Glutamatergic neuron (in vitro differentiated cells): ENCODE measurements around the gene ORMDL1. TPM values are rescaled to one million over a fixed set of nuclear protein-coding genes. Genes with fewer than 3 reads are reported as not detected.
A peak's percentile ranks its signal among the peaks of the same experiment; 100 is the strongest.

Experiments used
- DNase-seq: peaks from one replicate; pipeline ENCODE4 v3.0.0; 2022
- H3K27ac Mint-ChIP-seq: one replicate; pipeline ENCODE4 v1.8.0; 2020; ENCODE audit warnings: mild to moderate bottlenecking, mixed read lengths, inconsistent platforms; ENCODE audit not compliant: unreplicated experiment
- H3K27me3 Mint-ChIP-seq: one replicate; pipeline ENCODE4 v1.8.0; 2020; ENCODE audit warnings: mild to moderate bottlenecking, moderate library complexity, mixed read lengths, inconsistent platforms; ENCODE audit not compliant: unreplicated experiment
- H3K36me3 Mint-ChIP-seq: one replicate; pipeline ENCODE4 v1.8.0; 2020; ENCODE audit warnings: mild to moderate bottlenecking, mixed read lengths, inconsistent platforms; ENCODE audit not compliant: unreplicated experiment
- H3K4me1 Mint-ChIP-seq: one replicate; pipeline ENCODE4 v1.8.0; 2020; ENCODE audit warnings: mild to moderate bottlenecking, low read depth, mixed read lengths, inconsistent platforms; ENCODE audit not compliant: unreplicated experiment
- H3K4me3 Mint-ChIP-seq: one replicate; pipeline ENCODE4 v1.8.0; 2020; ENCODE audit warnings: mild to moderate bottlenecking, mixed read lengths, inconsistent platforms; ENCODE audit not compliant: unreplicated experiment
- H3K9me3 Mint-ChIP-seq: one replicate; pipeline ENCODE4 v1.8.0; 2020; ENCODE audit warnings: mild to moderate bottlenecking, moderate library complexity, mixed read lengths, inconsistent platforms; ENCODE audit not compliant: unreplicated experiment
- CTCF ChIP-seq: fragments of 200-600 bp; sonication (generic); IDR thresholded peaks from one replicate; pipeline ENCODE4 v1.5.0; 2021; ENCODE audit not compliant: partially characterized antibody, unreplicated experiment
- total RNA-seq: library from RNA; stranded (reverse); fragmentation: NEBNext Ultra II Directional; extraction: Animal tissue kit (Norgen Biotek cat#: 25700); gene quantifications from one replicate; pipeline ENCODE4 v1.2.1, GENCODE V29; 2021; ENCODE audit not compliant: unreplicated experiment

Gene ORMDL1
- total RNA-seq, 1 donor from 2014 or later: 55.1 TPM

GRCh38 chr2:189772212-189772611, 11.9 kb downstream of the ORMDL1 start:
- Mint-ChIP-seq H3K4me3 (no peak overlapping the region), H3K9me3 (no peaks in the 10 kb centered on the region), H3K27me3 (no peaks in the 10 kb centered on the region), H3K36me3 (no peaks in the 10 kb centered on the region), H3K4me1 (no peaks in the 10 kb centered on the region), H3K27ac (no peak overlapping the region)
- no peak for TF ChIP-seq CTCF
- no peak for DNase-seq

GRCh38 chr2:189770590-189771322, 13.4 kb downstream of the ORMDL1 start:
- Mint-ChIP-seq H3K4me3 (no peak overlapping the region), H3K9me3 (peaks cover 1% of the 10 kb centered on the region), H3K36me3 (no peaks in the 10 kb centered on the region), H3K27ac (no peak overlapping the region), H3K4me1 (no peaks in the 10 kb centered on the region), H3K27me3 (no peaks in the 10 kb centered on the region)
- DNase-seq: no peak
- TF ChIP-seq CTCF: no peak

- DNase-seq: no peak
- no peaks in the 10 kb centered on the region for H3K36me3 Mint-ChIP-seq
- no peak overlapping the region for H3K27ac Mint-ChIP-seq
- H3K9me3 Mint-ChIP-seq: peaks cover 5% of the 10 kb centered on the region
- H3K4me1 Mint-ChIP-seq: no peaks in the 10 kb centered on the region
- H3K4me3 Mint-ChIP-seq: peak overlapping the region; percentile 46
- no peak for TF ChIP-seq CTCF
- H3K27me3 Mint-ChIP-seq: no peaks in the 10 kb centered on the region
These were observed 20.1 kb downstream of the ORMDL1 start for GRCh38 chr2:189763908-189764661.

GRCh38 chr2:189762551-189763298, 21.4 kb downstream of the ORMDL1 start, which contains the start of gene OSGEPL1:
Gene OSGEPL1, minus strand, starts transcription at chr2:189762792. Its CDS starts 1,152 bp downstream, at chr2:189761640.
- peak within 1 kb of the TSS; percentile 99 for H3K27ac Mint-ChIP-seq
- no peaks in the 10 kb centered on the region for H3K4me1 Mint-ChIP-seq
- peak; percentile 57 for TF ChIP-seq CTCF
- no peaks in the 10 kb centered on the region for H3K36me3 Mint-ChIP-seq
- H3K27me3 Mint-ChIP-seq: peaks cover 2% of the 10 kb centered on the region
- peak within 1 kb of the TSS; percentile 96 for H3K4me3 Mint-ChIP-seq
- peaks cover 5% of the 10 kb centered on the region for H3K9me3 Mint-ChIP-seq
- peak; percentile 91 for DNase-seq
